PC-3 (cell line): ENCODE data around the gene USH1C.

Experiments
- CTCF ChIP-seq: fragments of 300-600 bp; sonication (generic); conservative IDR thresholded peaks from 2 replicates; pipeline ENCODE4 v1.5.1; 2017; ENCODE audit warnings: antibody characterized with exemption, low read depth, mild to moderate bottlenecking, low read length
- EZH2 ChIP-seq: fragments of 300-600 bp; sonication (generic); IDR thresholded peaks from one replicate; pipeline ENCODE4 v1.6.1; 2017; ENCODE audit warnings: antibody characterized with exemption, mild to moderate bottlenecking, low read length; ENCODE audit not compliant: unreplicated experiment
- EZH2phosphoT487 ChIP-seq: fragments of 300-600 bp; sonication (generic); IDR thresholded peaks from 2 replicates; pipeline ENCODE4 v1.6.1; 2018; ENCODE audit warnings: mild to moderate bottlenecking, antibody characterized with exemption, low read length, borderline replicate concordance

GRCh38 chr11:17585911-17586695 is 41.9 kb upstream of the USH1C start:
- TF ChIP-seq CTCF (no peak), EZH2 (no peak), EZH2phosphoT487 (no peak)
